ENCODE measurements around the gene TJP3.
A peak's percentile ranks its signal among the peaks of the same experiment; 100 is the strongest.
"Not testable (repeated sequence)": the region's sequence is repeated elsewhere in the genome, so short reads cannot be mapped to it uniquely, and the experiment has no call there.

TJP3 gene, protein sequence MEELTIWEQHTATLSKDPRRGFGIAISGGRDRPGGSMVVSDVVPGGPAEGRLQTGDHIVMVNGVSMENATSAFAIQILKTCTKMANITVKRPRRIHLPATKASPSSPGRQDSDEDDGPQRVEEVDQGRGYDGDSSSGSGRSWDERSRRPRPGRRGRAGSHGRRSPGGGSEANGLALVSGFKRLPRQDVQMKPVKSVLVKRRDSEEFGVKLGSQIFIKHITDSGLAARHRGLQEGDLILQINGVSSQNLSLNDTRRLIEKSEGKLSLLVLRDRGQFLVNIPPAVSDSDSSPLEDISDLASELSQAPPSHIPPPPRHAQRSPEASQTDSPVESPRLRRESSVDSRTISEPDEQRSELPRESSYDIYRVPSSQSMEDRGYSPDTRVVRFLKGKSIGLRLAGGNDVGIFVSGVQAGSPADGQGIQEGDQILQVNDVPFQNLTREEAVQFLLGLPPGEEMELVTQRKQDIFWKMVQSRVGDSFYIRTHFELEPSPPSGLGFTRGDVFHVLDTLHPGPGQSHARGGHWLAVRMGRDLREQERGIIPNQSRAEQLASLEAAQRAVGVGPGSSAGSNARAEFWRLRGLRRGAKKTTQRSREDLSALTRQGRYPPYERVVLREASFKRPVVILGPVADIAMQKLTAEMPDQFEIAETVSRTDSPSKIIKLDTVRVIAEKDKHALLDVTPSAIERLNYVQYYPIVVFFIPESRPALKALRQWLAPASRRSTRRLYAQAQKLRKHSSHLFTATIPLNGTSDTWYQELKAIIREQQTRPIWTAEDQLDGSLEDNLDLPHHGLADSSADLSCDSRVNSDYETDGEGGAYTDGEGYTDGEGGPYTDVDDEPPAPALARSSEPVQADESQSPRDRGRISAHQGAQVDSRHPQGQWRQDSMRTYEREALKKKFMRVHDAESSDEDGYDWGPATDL

DNA sequence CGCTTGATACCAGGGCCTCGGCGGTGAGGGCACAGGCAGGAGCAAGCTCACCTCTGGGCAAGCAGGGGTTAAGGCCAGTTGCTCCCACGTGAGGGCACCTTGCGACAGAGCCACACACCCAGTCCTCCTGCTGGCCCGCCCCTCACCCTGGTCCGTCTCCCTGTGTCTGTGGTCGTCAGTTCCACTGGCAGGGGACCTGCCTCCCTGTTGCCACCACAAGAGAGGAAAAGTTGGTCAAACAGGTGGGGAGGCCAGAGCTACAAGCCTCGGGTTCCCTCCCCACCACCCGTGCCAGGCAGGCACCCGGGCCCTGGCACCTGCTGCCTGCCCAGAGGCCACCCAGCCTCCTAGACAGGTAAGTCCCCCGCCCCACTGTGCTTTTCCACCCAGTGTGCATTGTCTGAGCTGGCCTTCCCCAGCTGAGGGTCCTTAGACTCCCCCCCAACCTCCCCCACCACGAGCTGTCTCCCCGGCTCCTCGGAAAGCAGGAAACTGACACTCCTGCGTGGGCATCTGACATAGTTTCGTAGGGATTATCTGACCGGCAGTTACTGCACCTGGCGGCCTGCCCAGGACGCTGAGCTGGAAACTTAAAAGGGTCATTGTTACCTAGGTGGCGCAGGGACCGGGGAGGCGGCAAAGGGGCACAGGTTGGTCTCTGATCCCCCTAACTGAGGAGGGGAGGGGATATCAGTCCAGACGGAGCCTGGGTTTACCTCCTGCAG, at the start of gene TJP3:
Gene TJP3 (plus strand): TSS at position 178 of the 725 bp plus-strand sequence. CDS start 20,049 bp downstream, outside the sequence.
- DNase-seq = no peak

DNA sequence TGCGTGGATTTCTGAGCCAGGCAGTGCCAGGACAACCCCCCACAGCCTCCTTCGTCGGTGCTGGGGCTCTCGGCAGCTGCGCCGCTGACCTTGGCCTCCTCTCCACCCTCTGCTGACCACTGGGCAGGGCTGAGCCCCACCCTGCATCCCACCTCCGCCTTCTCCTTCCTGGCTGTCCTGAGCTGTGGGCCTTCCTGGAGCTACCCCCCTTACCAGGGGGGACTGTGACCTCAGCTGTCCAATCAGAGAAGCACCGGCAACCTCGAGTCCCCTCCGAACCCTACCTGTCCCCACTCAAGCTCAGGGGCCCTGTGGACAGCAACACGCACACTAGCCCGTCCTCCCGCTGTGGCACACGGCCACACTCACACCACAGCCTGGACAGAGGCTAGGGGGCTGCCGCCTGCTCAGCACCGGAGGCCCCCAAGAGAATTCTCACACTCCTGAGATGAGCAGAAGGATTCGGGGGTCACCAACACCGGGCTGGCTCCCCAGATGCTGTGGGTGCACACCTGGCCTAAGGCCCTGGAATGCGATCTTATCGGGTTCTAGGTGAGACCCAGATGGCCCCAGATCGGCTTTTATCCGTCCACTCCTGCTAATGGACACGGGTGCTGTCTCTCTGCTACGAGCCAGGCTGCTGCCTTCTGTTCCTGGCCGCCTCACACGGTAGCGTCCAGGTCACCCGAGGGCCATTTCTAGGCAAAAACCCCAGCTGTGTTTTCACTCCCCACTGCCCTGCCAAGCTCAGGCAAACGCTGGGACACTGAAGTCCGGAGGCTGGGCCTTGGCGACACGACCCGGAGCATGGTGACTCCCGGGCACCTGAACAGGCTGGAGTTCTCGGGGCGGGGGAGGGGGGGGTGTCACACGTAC, 49.1 kb upstream of the TJP3 start:
- DNase-seq = no peak

DNA sequence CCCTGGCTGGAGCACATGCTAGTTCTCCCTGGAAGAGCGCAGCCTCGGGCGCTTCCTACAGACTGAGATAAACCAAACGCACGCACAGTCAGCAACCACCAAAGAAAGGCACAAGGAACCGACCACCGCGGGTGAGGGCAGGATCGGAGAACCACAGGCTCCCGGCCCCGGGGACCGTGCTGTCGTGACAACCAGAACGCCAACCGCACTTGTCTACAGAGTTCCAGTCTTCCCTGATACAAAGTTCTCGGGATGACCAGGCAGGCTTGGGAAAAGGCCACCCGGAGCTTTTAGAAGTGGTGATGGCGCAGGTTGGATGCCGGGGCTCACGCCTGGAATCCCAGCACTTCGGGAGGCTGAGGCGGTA, 48.5 kb upstream of the TJP3 start:
- DNase-seq = no peak

DNA sequence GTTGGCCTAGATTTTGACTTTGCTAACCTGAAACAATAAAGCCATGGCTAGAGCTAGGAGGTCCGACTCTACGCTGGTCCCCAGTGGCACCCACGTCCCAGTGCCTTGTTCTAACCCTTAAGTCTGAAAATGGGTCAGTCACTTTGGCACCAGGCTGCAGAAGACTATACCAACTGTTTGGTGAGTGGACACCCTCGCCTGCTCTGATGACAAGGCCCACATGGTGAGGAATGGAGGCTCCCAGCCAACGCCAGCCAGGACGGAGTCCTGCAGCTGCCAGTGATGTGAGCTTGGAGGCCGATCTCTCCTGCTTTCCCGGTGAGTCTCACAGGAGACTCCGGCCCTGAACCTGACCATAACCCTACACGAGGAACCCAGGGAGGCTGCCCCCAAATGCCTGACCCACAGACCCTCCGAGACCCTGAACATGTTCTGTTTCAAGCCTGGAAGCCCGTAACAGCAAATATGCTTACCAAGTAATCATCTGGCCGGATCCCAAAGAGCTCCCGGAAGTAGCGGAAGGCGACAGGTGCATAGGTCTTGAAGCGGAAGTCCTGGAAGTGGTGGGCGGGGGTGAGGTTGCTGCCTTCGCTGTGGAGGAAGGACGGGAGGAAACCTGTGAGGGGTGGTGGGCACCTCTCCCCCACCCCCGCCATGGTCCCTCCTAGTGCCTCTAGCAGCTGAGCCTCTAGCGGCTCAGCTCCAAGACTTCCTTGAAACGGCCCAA, 47.5 kb upstream of the TJP3 start:
- no peak for DNase-seq

DNA sequence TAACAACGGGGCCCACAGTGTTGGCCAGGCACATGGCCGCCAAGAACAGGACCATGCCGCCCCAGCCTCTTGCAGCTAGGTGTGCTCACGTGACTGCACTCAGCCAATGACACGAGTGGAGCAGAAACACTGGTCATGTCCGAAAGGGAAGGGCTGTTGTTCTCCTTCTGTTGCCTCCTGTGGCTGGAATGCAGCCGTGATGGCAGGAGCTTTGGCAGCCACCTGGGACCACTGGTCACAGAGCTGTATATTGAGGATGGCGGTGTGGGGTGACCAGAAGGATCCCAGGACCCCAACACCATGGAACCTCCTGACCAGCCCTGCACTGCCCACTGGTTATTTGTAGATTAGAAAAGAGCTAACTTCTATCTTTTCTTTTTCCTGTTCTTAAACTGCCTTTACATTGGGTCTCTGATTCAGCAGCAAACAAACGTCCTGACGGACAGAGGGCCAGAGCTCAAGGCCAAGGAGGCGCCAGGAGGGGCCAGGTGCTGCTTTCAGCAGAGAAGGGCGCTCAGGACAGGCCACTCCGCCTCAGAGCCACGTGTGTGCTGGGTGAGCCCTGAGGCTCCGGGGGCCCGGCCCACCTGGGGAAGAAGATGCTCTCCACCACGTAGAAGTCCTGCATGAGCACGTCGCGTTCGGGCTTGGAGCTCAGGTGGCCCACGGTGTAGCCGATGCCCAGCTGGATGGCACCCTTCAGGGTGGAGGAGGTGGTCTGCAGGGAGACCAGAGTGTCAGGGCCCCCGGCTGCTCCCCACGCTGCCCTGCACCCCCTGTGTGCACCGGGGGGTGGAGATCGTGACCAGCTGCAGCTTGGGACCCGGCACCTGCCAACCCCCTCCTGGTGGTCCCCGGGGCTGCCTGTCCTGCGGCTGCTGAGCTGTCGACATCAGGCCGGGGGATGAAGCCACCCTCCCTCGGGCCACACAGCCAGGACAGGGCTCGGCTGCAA, 46.6 kb upstream of the TJP3 start:
- no peak for DNase-seq

DNA sequence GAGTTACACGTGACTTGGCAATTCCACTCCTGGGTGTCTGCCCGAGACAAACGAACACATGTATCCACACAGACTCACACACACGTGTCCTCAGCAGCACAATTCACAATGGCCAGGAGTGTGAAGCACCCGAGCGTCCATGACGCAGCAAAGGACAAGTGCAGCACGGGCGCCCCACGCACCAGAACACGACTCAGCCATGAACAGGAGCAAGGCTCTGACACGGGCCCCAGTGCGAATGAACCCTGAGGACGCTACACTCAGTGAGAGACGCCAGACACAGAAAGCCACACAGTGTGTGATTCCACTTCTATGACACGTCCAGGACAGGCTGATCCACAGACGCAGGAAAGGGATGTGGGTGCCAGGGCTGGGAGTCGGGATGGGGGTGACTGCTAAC, 44.3 kb upstream of the TJP3 start:
- no peak for DNase-seq

DNA sequence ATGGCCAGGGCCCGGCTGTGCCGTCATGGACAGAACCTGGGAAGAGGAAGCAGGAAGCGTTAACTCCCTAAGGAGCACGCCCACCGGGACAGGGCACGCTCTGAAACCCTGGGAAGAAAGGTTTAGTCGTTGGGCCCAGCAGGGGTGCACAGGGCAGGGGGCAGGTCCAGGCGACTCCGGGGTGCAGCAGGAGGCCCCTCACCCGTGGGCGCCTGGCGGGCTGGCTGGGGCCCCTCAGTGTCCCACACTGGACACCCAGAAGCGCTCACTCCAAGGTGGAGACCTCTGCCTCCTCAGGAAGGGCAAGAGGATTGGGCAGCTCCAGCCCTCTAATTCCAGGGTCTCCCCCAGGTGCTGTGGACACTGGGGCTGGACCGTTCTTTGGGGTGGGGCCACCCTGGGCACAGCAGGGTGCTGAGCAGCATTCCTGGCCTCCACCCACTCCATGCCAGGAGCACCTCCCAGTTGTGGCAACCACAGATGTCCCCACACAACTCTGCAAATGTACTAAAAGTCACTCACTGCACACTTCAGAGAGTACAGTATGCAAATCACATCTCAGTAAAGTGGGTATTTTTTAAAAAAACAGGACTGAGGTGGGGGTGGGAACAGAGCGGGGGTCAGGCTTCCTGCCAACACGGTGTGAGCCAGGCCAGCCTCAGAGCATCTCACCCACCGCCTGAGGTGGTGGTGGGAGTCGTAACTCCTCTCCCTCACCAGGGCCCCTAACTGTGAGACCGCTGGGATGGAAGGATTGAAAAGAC, 43.1 kb upstream of the TJP3 start:
- DNase-seq = no peak

DNA sequence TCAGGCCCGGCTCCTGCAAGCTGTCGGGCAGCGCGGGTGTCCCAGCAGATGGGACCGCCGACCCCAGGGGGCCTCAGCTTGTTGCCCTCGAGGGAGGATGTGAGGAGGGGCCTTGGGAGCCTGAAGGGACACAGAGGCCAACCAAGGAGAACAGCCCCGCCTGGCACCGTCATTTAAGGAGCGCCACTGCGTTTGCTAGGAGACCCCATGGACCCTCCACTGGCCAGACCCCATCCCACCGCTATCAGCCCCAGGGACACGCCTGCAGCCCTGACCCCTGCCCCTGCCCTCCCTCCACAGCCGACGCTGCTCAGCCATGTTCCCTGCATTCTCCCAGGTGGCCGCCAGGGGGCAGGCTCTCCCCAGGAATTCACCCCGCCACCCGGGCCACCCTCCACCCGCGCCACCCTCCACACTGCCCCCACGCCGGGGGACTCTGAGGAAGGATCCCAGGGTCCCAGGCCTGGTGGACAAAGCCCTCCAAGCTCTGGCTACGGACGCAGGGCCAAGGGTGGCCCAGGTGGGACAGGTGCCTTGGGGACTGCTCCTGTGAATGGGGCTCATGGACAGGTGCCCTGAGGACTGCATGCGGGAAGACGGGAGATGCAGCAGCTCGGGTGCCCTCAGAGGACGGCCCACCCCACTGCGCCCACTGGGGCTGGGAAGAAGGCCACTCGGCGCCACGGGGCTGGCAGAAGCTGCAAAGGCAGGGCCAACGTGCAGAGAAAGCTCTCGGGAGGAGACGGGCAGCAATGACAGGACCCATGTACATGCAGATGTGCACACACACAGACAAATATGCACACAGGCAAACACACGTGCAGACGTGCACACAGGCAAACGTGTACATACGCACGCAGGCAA, 42.3 kb upstream of the TJP3 start:
- peak; percentile 77 for DNase-seq

DNA sequence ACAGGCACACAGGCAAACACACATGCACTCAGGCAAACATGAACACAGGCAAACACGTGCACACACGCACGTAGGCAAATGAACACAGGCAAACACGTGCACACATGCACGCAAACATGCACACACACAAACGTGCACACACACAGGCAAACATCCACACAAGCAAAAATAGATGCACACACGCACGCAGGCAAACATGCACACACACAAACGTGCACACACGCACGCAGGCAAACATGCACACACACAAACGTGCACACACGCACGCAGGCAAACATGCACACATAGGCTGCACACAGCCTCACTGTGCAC, 41.7 kb upstream of the TJP3 start:
- not testable (repeated sequence) for DNase-seq

DNA sequence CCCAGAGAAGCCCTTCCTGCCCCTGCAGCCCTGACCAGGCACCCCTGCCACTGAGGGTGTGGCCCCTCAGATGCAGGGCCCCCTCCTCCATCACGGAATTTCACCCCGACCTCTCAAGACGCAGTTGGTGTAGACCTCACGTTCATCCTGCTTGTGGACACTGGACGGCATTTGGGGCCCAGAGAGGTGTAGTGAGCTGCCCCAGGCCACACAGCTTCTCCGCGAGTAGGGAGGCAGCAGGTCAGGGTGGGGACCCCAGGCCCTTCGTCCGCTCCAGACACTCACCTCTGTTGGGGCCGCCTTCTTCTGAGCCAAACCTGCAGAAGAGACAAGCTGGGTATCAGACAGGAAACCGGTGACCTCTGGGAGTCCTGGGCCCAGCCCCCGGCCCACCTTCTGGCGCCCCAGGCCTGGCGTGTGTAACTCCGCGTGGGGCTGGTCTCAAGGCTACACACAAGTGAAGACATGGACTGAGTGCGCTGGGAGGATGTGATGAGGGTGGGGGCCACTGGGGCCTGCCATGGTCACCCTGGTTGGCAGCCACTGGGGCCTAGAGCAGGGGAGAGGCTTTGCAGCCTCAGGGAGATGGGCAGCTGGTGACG, 41.0 kb upstream of the TJP3 start:
- no peak for DNase-seq

DNA sequence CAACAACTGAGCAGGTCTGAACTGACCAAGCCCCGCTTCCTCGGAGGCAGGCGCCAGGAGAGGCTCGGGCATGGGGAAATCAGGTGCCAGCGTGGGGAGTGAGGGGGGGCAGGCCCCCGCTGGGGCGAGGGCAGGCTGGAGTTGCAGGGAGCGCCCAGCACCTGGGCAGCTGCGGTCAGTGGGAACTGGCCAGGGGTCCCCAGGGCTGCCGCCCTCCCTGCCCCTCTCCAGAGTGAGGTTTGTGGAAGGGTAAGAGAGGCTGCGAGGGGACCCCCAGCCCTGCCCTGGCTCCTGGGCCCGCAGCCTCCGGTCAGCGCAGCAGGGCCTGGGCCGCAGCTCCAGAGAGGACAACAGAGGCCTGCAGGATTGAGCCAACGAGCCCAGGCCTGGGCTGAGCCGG, 40.4 kb upstream of the TJP3 start:
- no peak for DNase-seq

DNA sequence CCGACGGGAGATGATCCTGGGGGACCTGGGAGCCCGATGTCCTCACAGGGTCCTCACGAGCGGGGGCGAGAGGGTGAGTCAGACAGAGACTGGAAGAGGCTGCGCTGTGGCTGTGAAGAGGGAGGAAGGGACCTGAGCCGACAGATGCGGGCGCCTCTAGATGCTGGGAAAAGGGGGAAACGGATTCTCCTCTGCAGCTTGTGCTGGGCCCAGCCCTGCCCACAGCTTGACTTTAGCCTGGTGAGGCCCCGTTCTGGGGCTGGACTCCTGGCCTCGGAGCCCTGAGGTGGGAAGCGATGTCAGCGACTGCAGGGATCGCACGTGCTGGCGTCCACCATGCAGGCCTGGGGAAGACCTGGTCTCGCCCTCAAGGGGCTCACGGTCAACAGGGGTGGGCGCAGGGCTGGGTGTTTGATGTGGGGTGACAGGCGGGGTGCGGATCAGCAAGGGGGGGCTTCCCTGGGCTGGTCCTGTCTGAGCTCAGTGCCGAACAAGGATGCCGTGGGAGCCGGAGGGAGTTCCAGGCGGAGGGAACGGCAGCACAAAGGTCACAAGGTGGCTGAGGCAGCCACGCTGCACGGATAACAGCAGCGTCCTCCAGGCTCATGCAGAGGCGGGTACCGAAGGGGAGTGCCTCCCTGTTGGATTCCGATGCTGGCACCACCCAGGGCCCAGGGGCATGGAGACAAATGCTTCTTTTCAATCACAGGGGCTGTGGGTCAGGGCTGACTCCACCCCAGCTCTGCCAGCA, 39.7 kb upstream of the TJP3 start:
- DNase-seq = no peak

DNA sequence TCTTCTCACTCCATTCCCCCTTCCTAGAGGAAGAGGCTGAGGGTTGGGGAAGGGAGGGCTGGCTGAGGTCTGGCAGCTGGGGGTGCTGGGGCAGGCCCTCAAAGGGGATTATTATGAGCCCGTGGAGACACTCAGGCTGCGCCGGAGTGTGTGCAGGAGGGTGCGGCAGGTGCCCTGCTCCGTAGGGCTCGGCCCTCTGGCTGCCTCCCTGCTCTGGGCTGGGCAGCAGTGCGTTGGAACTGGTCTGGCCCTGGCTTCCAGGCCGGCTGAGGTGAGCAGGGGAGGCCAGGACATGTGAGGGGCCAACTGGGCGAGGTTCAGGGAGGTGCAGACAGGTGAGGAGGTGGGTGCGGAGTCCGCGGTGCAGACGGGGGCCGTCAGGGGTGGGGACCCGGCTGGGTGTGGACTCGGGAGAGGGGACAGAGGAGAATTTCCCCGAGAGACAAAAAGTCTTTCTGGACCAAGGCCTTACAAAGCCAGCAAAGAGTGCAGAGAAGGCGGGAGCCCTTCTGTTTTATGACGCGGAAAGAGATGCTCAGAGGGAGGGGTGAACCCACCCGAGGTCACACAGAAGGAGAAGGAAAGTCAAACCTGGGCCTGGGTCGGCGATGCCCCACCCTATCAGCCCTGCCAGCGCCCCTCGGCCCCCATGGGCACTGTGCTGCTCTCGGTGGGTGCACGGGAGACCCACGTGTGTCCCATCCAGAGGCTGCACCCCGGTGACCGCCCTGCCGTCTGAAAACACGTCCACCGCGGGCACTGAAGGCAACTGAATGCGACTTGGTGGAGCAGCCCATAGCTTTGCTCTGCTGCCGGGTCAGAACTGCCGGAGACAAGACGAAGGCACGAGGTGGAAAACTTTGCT, 38.9 kb upstream of the TJP3 start:
- no peak for DNase-seq

DNA sequence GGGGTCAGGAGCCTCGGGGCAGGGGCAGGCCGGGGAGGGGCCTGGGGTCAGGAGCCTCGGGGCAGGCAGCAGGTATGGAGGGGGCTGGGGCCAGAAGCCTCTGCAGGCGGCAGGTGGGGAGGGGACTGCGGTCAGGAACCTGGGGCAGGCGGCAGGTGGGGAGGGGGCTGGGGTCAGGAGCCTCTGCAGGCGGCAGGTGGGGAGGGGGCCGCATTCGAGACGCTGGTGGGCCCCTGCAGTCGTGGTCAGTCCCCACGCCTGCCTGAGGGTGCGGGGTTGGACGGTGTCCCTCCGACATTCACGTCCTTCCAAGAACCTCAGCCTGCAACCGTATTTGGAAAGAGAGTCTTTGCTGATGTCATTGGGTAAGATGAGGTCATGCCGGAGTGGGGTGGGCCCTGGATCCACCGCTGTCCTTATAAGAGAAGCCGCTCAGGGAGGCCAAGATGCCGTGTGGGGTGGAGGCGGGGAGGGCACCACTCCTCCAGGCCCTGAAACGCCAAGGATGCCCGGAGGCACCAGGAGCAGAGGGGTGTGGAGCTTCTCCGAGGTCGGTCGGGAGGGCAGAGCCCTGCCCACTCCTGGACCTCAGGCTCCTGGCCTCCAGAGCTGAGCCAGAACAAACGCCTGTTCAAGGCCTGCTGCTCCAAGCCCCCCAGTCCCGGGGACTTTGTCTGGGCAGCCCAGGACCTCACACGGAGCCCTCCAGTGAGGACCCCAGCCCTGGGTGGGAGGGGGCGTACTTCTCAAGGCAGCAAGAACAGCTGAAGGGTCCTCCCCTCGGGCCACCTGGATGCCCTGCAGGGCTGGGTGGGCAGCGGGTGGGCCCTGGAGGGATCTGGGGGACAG, 38.0 kb upstream of the TJP3 start:
- DNase-seq = no peak
